HG03097 (cell line): ENCODE data around the gene MYO16.
"Not testable (repeated sequence)": the region's sequence is repeated elsewhere in the genome, so short reads cannot be mapped to it uniquely, and the experiment has no call there.

Experiments
- ATAC-seq: cut with Tn5 transposase; IDR thresholded peaks from one replicate; pipeline ENCODE4 v1.9.1; 2021; ENCODE audit not compliant: unreplicated experiment, low FRiP score

The MYO16 gene

GRCh38 chr13:109021558-109021957, 392.1 kb downstream of the MYO16 start:
- ATAC-seq = no peak

GRCh38 chr13:109024611-109025010, 395.2 kb downstream of the MYO16 start:
- no peak for ATAC-seq

- no peak for ATAC-seq
These were observed 396.9 kb downstream of the MYO16 start for GRCh38 chr13:109026266-109026665.

- no peak for ATAC-seq
These were observed 399.2 kb downstream of the MYO16 start for GRCh38 chr13:109028624-109029023.

GRCh38 chr13:109033090-109033489, 403.7 kb downstream of the MYO16 start:
- no peak for ATAC-seq

- ATAC-seq = no peak
These were observed 406.8 kb downstream of the MYO16 start for GRCh38 chr13:109036078-109036780.

GRCh38 chr13:109043636-109044035, 414.2 kb downstream of the MYO16 start:
- ATAC-seq = no peak

- no peak for ATAC-seq
These were observed 426.4 kb downstream of the MYO16 start for GRCh38 chr13:109055850-109056249.

GRCh38 chr13:109058087-109058486, 428.7 kb downstream of the MYO16 start:
- ATAC-seq = no peak

GRCh38 chr13:109072505-109072904, 443.1 kb downstream of the MYO16 start:
- ATAC-seq = no peak

- no peak for ATAC-seq
These were observed 445.0 kb downstream of the MYO16 start for GRCh38 chr13:109074436-109074835.

GRCh38 chr13:109074853-109075252, 445.4 kb downstream of the MYO16 start:
- ATAC-seq = no peak

- ATAC-seq = no peak
These were observed 458.7 kb downstream of the MYO16 start for GRCh38 chr13:109087916-109088623.

- no peak for ATAC-seq
These were observed 459.2 kb downstream of the MYO16 start for GRCh38 chr13:109088624-109088917.

GRCh38 chr13:109090796-109091195, 461.4 kb downstream of the MYO16 start:
- ATAC-seq = no peak

GRCh38 chr13:109091249-109091648, 461.8 kb downstream of the MYO16 start:
- no peak for ATAC-seq

- not testable (repeated sequence) for ATAC-seq
These were observed 462.8 kb downstream of the MYO16 start for GRCh38 chr13:109092186-109092585.

GRCh38 chr13:109093998-109094397, 464.6 kb downstream of the MYO16 start:
- ATAC-seq = no peak

- no peak for ATAC-seq
These were observed 465.7 kb downstream of the MYO16 start for GRCh38 chr13:109095126-109095525.

GRCh38 chr13:109096101-109096500, 466.7 kb downstream of the MYO16 start:
- ATAC-seq = no peak

- no peak for ATAC-seq
These were observed 471.4 kb downstream of the MYO16 start for GRCh38 chr13:109100705-109101304.

GRCh38 chr13:109101550-109102144, 472.2 kb downstream of the MYO16 start:
- no peak for ATAC-seq
